Measurements from ENCODE around the gene RIPK1. TPM values are rescaled to one million over a fixed set of nuclear protein-coding genes. Genes with fewer than 3 reads are reported as not detected.
"Not testable (repeated sequence)": the region's sequence is repeated elsewhere in the genome, so short reads cannot be mapped to it uniquely, and the experiment has no call there.

The RIPK1 gene
- total RNA-seq, 1 experiment from 2014 or later: 16.8 TPM

GRCh38 chr6:3052481-3053230, 15.6 kb upstream of the RIPK1 start:
- no peak overlapping the region for H3K4me3 Mint-ChIP-seq (ENCODE audit: unreplicated experiment)
- H3K36me3 Mint-ChIP-seq (ENCODE audit: insufficient read depth, unreplicated experiment): no peaks in the 10 kb centered on the region
- H3K9me3 Mint-ChIP-seq (ENCODE audit: unreplicated experiment): no peaks in the 10 kb centered on the region
- no peaks in the 10 kb centered on the region for H3K27me3 Mint-ChIP-seq (ENCODE audit: insufficient read depth, unreplicated experiment)
- no peak overlapping the region for H3K27ac Mint-ChIP-seq (ENCODE audit: low read depth, unreplicated experiment)
- intact Hi-C loops (cut with micrococcal nuclease): loop anchor here (10.0 kb wide), 1 partner anchor 208 kb away; the partner anchor contains the start of gene SERPINB1
- no TSS peak for BruUV-seq (replicated peaks)
- TF ChIP-seq CTCF (IDR thresholded peaks at IDR 0.05; ENCODE audit: unreplicated experiment): no peak
- DNase-seq (ENCODE audit: unreplicated experiment): no peak
- ChIA-PET CTCF (interaction anchor here (0.6 to 0.9 kb wide), 4 partner anchors 13 to 56 kb away, joined by 3 to 7 read pairs (median 4); partner anchors contain the start of gene NQO2), POLR2A (no interaction called here)
- no peaks in the 10 kb centered on the region for H3K4me1 Mint-ChIP-seq (ENCODE audit: insufficient read depth, unreplicated experiment)

- no peak overlapping the region for H3K4me3 Mint-ChIP-seq (ENCODE audit: unreplicated experiment)
- intact Hi-C loops (cut with micrococcal nuclease): loop anchor here (10.0 kb wide), 1 partner anchor 208 kb away; the partner anchor contains the start of gene SERPINB1
- TF ChIP-seq CTCF (IDR thresholded peaks at IDR 0.05; ENCODE audit: unreplicated experiment): no peak
- CTCF ChIA-PET: interaction anchor here (0.6 to 0.8 kb wide), 2 partner anchors 14 to 57 kb away, joined by 3 to 7 read pairs; no protein-coding TSS in a partner anchor
- H3K36me3 Mint-ChIP-seq (ENCODE audit: insufficient read depth, unreplicated experiment): no peaks in the 10 kb centered on the region
- POLR2A ChIA-PET: no interaction called here
- H3K27ac Mint-ChIP-seq (ENCODE audit: low read depth, unreplicated experiment): no peak overlapping the region
- no peaks in the 10 kb centered on the region for H3K27me3 Mint-ChIP-seq (ENCODE audit: insufficient read depth, unreplicated experiment)
- H3K9me3 Mint-ChIP-seq (ENCODE audit: unreplicated experiment): no peaks in the 10 kb centered on the region
- DNase-seq (ENCODE audit: unreplicated experiment): no peak
- no TSS peak for BruUV-seq (replicated peaks)
- no peaks in the 10 kb centered on the region for H3K4me1 Mint-ChIP-seq (ENCODE audit: insufficient read depth, unreplicated experiment)
Measured at GRCh38 chr6:3053231-3053508, 15.1 kb upstream of the RIPK1 start.

GRCh38 chr6:3054229-3055157, 13.8 kb upstream of the RIPK1 start:
- not testable (repeated sequence) for H3K36me3 Mint-ChIP-seq (ENCODE audit: insufficient read depth, unreplicated experiment); DNase-seq (ENCODE audit: unreplicated experiment); H3K4me3 Mint-ChIP-seq (ENCODE audit: unreplicated experiment); H3K9me3 Mint-ChIP-seq (ENCODE audit: unreplicated experiment); BruUV-seq (replicated peaks); H3K4me1 Mint-ChIP-seq (ENCODE audit: insufficient read depth, unreplicated experiment); H3K27ac Mint-ChIP-seq (ENCODE audit: low read depth, unreplicated experiment)
- ChIA-PET POLR2A (interaction anchor here (2.1 kb wide), 1 partner anchor 53 kb away, joined by 7 read pairs; no protein-coding TSS in a partner anchor), CTCF (interaction anchor here (0.6 to 6.7 kb wide), 5 partner anchors 24 to 345 kb away, joined by 3 to 34 read pairs (median 10); partner anchors contain the start of gene NQO2)
- peaks cover 12% of the 10 kb centered on the region for H3K27me3 Mint-ChIP-seq (ENCODE audit: insufficient read depth, unreplicated experiment)
- intact Hi-C loops (cut with micrococcal nuclease): loop anchor here (5.0 to 10.0 kb wide), 2 partner anchors 210 to 262 kb away; partner anchors contain the start of gene SERPINB1

GRCh38 chr6:3055158-3055499, 13.2 kb upstream of the RIPK1 start:
- peaks cover 12% of the 10 kb centered on the region for H3K27me3 Mint-ChIP-seq (ENCODE audit: insufficient read depth, unreplicated experiment)
- POLR2A ChIA-PET: interaction anchor here (2.1 kb wide), 1 partner anchor 53 kb away, joined by 7 read pairs; no protein-coding TSS in a partner anchor
- CTCF ChIA-PET: interaction anchor here (0.7 to 6.7 kb wide), 4 partner anchors 24 to 65 kb away, joined by 3 to 34 read pairs (median 17); partner anchors contain the start of gene NQO2
- H3K4me1 Mint-ChIP-seq (ENCODE audit: insufficient read depth, unreplicated experiment); BruUV-seq (replicated peaks); H3K36me3 Mint-ChIP-seq (ENCODE audit: insufficient read depth, unreplicated experiment); H3K27ac Mint-ChIP-seq (ENCODE audit: low read depth, unreplicated experiment); H3K4me3 Mint-ChIP-seq (ENCODE audit: unreplicated experiment); H3K9me3 Mint-ChIP-seq (ENCODE audit: unreplicated experiment); DNase-seq (ENCODE audit: unreplicated experiment): not testable (repeated sequence)
- intact Hi-C loops (cut with micrococcal nuclease): loop anchor here (5.0 to 10.0 kb wide), 2 partner anchors 210 to 263 kb away; partner anchors contain the start of gene SERPINB1
